Spleen (tissue), 11 donors: ENCODE data around the gene ZNF766. TPM values are rescaled to one million over a fixed set of nuclear protein-coding genes. Genes with fewer than 3 reads are reported as not detected.

Experiments
- DNase-seq: peaks from one replicate; pipeline ENCODE4 v3.0.0-alpha.2; 2020
- H3K27ac ChIP-seq, 8 donors: fragments of 200-600 bp; sonication (generic) in 7 of 8; 1 replicate in 4 of 8; 2 replicates in 4 of 8; pipeline versions ENCODE4 v1.5.0 to v1.8.0; 2016 to 2021; ENCODE audit warnings: inconsistent platforms in 4 of 8, mild to moderate bottlenecking in 4 of 8, moderate library complexity in 1 of 8
- H3K27me3 ChIP-seq, 7 donors: fragments of 200-600 bp; sonication (generic) in 6 of 7; replicated peaks in 1 of 7; 1 replicate in 4 of 7; 2 replicates in 3 of 7; pipeline versions ENCODE4 v1.5.0 to v1.8.0; 2016 to 2021; ENCODE audit warnings: inconsistent platforms in 3 of 7, mild to moderate bottlenecking in 1 of 7
- H3K36me3 ChIP-seq, 6 donors: fragments of 200-600 bp; sonication (generic) in 5 of 6; 1 replicate in 4 of 6; 2 replicates in 2 of 6; pipeline versions ENCODE4 v1.5.0 to v1.8.0; 2016 to 2021; ENCODE audit warnings: inconsistent platforms in 2 of 6
- H3K4me1 ChIP-seq, 6 donors: fragments of 200-600 bp; sonication (generic) in 5 of 6; 1 replicate in 3 of 6; 2 replicates in 3 of 6; pipeline versions ENCODE4 v1.5.0 to v1.8.0; 2016 to 2021; ENCODE audit warnings: inconsistent platforms in 3 of 6
- H3K4me3 ChIP-seq, 8 donors: fragments of 200-600 bp; sonication (generic) in 7 of 8; 1 replicate in 4 of 8; 2 replicates in 4 of 8; pipeline versions ENCODE4 v1.5.0 to v1.8.0; 2016 to 2021; ENCODE audit warnings: inconsistent platforms in 4 of 8, mild to moderate bottlenecking in 4 of 8, moderate library complexity in 2 of 8
- H3K9me3 ChIP-seq, 8 donors: fragments of 200-600 bp; sonication (generic) in 7 of 8; 1 replicate in 4 of 8; 2 replicates in 4 of 8; pipeline versions ENCODE4 v1.5.0 to v1.8.0; 2016 to 2021; ENCODE audit warnings: inconsistent platforms in 4 of 8
- CTCF ChIP-seq, 11 experiments: fragments of 200-600 bp in 7 of 11; fragments of 450-650 bp in 4 of 11; sonication (generic) in 4 of 11; IDR thresholded peaks in 8 of 11; conservative IDR thresholded peaks in 3 of 11; 1 replicate in 7 of 11; 2 replicates in 4 of 11; pipeline versions ENCODE4 v1.4.0 to v1.8.0; 2016 to 2021; ENCODE audit warnings: antibody characterized with exemption in 11 of 11, inconsistent platforms in 4 of 11, mild to moderate bottlenecking in 1 of 11
- POLR2A ChIP-seq, 3 donors: fragments of 450-650 bp; IDR thresholded peaks; one replicate each; pipeline ENCODE4 v1.5.1; 2017; ENCODE audit warnings: antibody characterized with exemption in 3 of 3, mild to moderate bottlenecking in 1 of 3
- POLR2AphosphoS5 ChIP-seq, 3 donors: sonication (generic); formaldehyde crosslinking; IDR thresholded peaks; one replicate each; pipeline ENCODE4 v1.5.1; 2017; ENCODE audit warnings: antibody characterized with exemption in 3 of 3
- WGBS, 5 donors: extraction: QIAGEN DNeasy Blood & Tissue Kit in 3 of 5; methylation state at CpG; one replicate each; pipeline versions ENCODE4 v1.1.5 to v1.1.7; 2013 to 2018; 5-methylcytosine and 5-hydroxymethylcytosine counted together
- intact Hi-C: fragments of 100-400 bp; cut with DNase I; formaldehyde crosslinking; loops from one replicate; pipeline ENCODE4 v1.15.0; 2023; ENCODE audit warnings: low total_unique reads
- polyA plus RNA-seq, 3 donors: library from polyadenylated mRNA; stranded (reverse); fragments of 200-250 nt; gene quantifications; one replicate each; pipeline ENCODE4 v1.2.1, GENCODE V29; 2013
- total RNA-seq, 7 donors: library from RNA; depleted of rRNA in 3 of 7; stranded (reverse); fragments of >200 nt in 3 of 7; fragmentation: NEBNext Ultra II Directional in 4 of 7; extraction: Animal tissue kit (Norgen Biotek cat#: 25700) in 4 of 7; gene quantifications; one replicate each; pipeline versions ENCODE4 v1.1.0 to v1.2.1, GENCODE V29; 2016 to 2021
- donor health status: healthy with polysubstance abuse.
- donor health status: DM: no; HTN: no; CAD: no; lungs with moderate emphysema.
- donor health status: DM: no; HTN: no; CAD: no.
- donor health status: Bipolar disorder and iron deficiency.
- donor health status: healthy.
- donor health status: DM: no; HTN: no; CAD: no.
- donor health status: DM: yes; HTN: yes; CAD: no.

The ZNF766 gene
- total and polyA plus RNA-seq, 10 donors, result 4.2 to 24.9 (median 14.4) TPM

- Histone ChIP-seq H3K9me3 (no peaks in the 10 kb centered on the region), H3K36me3 (peaks cover 0 to 83% (median 61%) of the 10 kb centered on the region in 6 donors), H3K4me3 (no peak overlapping the region), H3K27me3 (no peaks in the 10 kb centered on the region), H3K27ac (no peak overlapping the region), H3K4me1 (no peaks in the 10 kb centered on the region)
- 88 to 94% (median 89%) methylated on average over 5 of the region's 5 CpGs for WGBS, 5 donors
- TF ChIP-seq POLR2A (IDR thresholded peaks at IDR 0.05), result no peak
- no peak for TF ChIP-seq CTCF (IDR thresholded peaks at IDR 0.05 in 8 of 11, conservative IDR thresholded peaks at IDR 0.05 in 3 of 11)
- TF ChIP-seq POLR2AphosphoS5 (IDR thresholded peaks at IDR 0.05), result no peak
- intact Hi-C loops, result no loop called here
- DNase-seq, result no peak
These were observed 41.4 kb upstream of the ZNF766 start for GRCh38 chr19:52227980-52228379.

- no peaks in the 10 kb centered on the region for H3K9me3 ChIP-seq
- H3K4me1 ChIP-seq, result no peaks in the 10 kb centered on the region
- peaks cover 0 to 68% (median 46%) of the 10 kb centered on the region in 6 donors for H3K36me3 ChIP-seq
- no peak for DNase-seq
- no peak overlapping the region for H3K27ac ChIP-seq
- 85 to 97% (median 93%) methylated on average over 6 of the region's 6 CpGs for WGBS, 5 donors
- no peak for TF ChIP-seq CTCF (IDR thresholded peaks at IDR 0.05 in 8 of 11, conservative IDR thresholded peaks at IDR 0.05 in 3 of 11)
- no peak for TF ChIP-seq POLR2A (IDR thresholded peaks at IDR 0.05)
- peak in 1 of 3 donors; percentile 3 for TF ChIP-seq POLR2AphosphoS5 (IDR thresholded peaks at IDR 0.05)
- no peak overlapping the region for H3K4me3 ChIP-seq
- intact Hi-C loops, result no loop called here
- H3K27me3 ChIP-seq, result no peaks in the 10 kb centered on the region
These were observed 39.9 kb upstream of the ZNF766 start for GRCh38 chr19:52229524-52229923.

- intact Hi-C loops, result no loop called here
- 64 to 85% (median 79%) methylated on average over 1 of the region's 1 CpG for WGBS, 5 donors
- no peak for DNase-seq
- H3K27me3 ChIP-seq, result no peaks in the 10 kb centered on the region
- H3K36me3 ChIP-seq, result peaks cover 0 to 56% (median 34%) of the 10 kb centered on the region in 6 donors
- no peaks in the 10 kb centered on the region for H3K9me3 ChIP-seq
- TF ChIP-seq CTCF (IDR thresholded peaks at IDR 0.05 in 8 of 11, conservative IDR thresholded peaks at IDR 0.05 in 3 of 11), result no peak
- no peaks in the 10 kb centered on the region for H3K4me1 ChIP-seq
- no peak overlapping the region for H3K4me3 ChIP-seq
- no peak overlapping the region for H3K27ac ChIP-seq
These were observed 38.7 kb upstream of the ZNF766 start for GRCh38 chr19:52230685-52231084.

GRCh38 chr19:52231154-52231910, 38.1 kb upstream of the ZNF766 start:
- TF ChIP-seq CTCF (IDR thresholded peaks at IDR 0.05 in 8 of 11, conservative IDR thresholded peaks at IDR 0.05 in 3 of 11) (no peak), POLR2A (IDR thresholded peaks at IDR 0.05) (no peak), POLR2AphosphoS5 (IDR thresholded peaks at IDR 0.05) (no peak)
- 68 to 80% (median 77%) methylated on average over 3 of the region's 3 CpGs for WGBS, 5 donors
- H3K27me3 ChIP-seq, result no peaks in the 10 kb centered on the region
- H3K4me3 ChIP-seq, result no peak overlapping the region
- no peaks in the 10 kb centered on the region for H3K9me3 ChIP-seq
- no peaks in the 10 kb centered on the region for H3K4me1 ChIP-seq
- intact Hi-C loops, result no loop called here
- H3K27ac ChIP-seq, result no peak overlapping the region
- peaks cover 0 to 49% (median 28%) of the 10 kb centered on the region in 6 donors for H3K36me3 ChIP-seq
- no peak for DNase-seq
